ENCODE data around the gene IGLL1. TPM values are rescaled to one million over a fixed set of nuclear protein-coding genes. Genes with fewer than 3 reads are reported as not detected.

The IGLL1 gene
- total RNA-seq, 1 donor from 2014 or later, result not detected

- intact Hi-C loops (cut with DNase I), result no loop called here
- DNase-seq, result no peak
- H3K9me3 ChIP-seq, result no peaks in the 10 kb centered on the region
- no peaks in the 10 kb centered on the region for H3K4me1 ChIP-seq
- H3K4me3 ChIP-seq, result no peak overlapping the region
- no peaks in the 10 kb centered on the region for H3K36me3 ChIP-seq
- no peak overlapping the region for H3K27ac ChIP-seq
- peaks cover 12% of the 10 kb centered on the region for H3K27me3 ChIP-seq (ENCODE audit: low read depth)
- no peak for TF ChIP-seq CTCF (IDR thresholded peaks at IDR 0.05)
- ATAC-seq, result no peak
These were observed 628 bp upstream of the IGLL1 start for GRCh38 chr22:23580576-23581259.

- no peak for TF ChIP-seq CTCF (IDR thresholded peaks at IDR 0.05)
- intact Hi-C loops (cut with DNase I), result no loop called here
- H3K36me3 ChIP-seq, result no peaks in the 10 kb centered on the region
These were observed 810 bp downstream of the IGLL1 start for GRCh38 chr22:23579280-23579679.

GRCh38 chr22:23578306-23578705 lies 1.8 kb downstream of the IGLL1 start:
- Histone ChIP-seq H3K27me3 (ENCODE audit: low read depth) (peaks cover 12% of the 10 kb centered on the region), H3K36me3 (no peaks in the 10 kb centered on the region), H3K9me3 (no peaks in the 10 kb centered on the region), H3K27ac (no peak overlapping the region), H3K4me3 (no peak overlapping the region), H3K4me1 (no peaks in the 10 kb centered on the region)
- ATAC-seq (no peak), DNase-seq (no peak)
- no peak for TF ChIP-seq CTCF (IDR thresholded peaks at IDR 0.05)
- intact Hi-C loops (cut with DNase I), result no loop called here

More at GRCh38 chr22:23579280-23579679, 810 bp downstream of the IGLL1 start:
- Histone ChIP-seq H3K9me3 (no peaks in the 10 kb centered on the region), H3K4me3 (no peak overlapping the region), H3K27ac (no peak overlapping the region), H3K4me1 (no peaks in the 10 kb centered on the region), H3K27me3 (ENCODE audit: low read depth) (peaks cover 12% of the 10 kb centered on the region)
- DNase-seq (no peak), ATAC-seq (no peak)

- Histone ChIP-seq H3K27ac (no peak overlapping the region), H3K4me3 (no peak overlapping the region), H3K27me3 (ENCODE audit: low read depth) (peaks cover 12% of the 10 kb centered on the region), H3K9me3 (no peaks in the 10 kb centered on the region), H3K4me1 (no peaks in the 10 kb centered on the region), H3K36me3 (no peaks in the 10 kb centered on the region)
- ATAC-seq, result no peak
- no peak for TF ChIP-seq CTCF (IDR thresholded peaks at IDR 0.05)
- DNase-seq, result no peak
- intact Hi-C loops (cut with DNase I), result no loop called here
These were observed 3.4 kb downstream of the IGLL1 start for GRCh38 chr22:23576681-23577080.

GRCh38 chr22:23575601-23576000 lies 4.5 kb downstream of the IGLL1 start:
- H3K9me3 ChIP-seq, result no peaks in the 10 kb centered on the region
- peaks cover 12% of the 10 kb centered on the region for H3K27me3 ChIP-seq (ENCODE audit: low read depth)
- H3K27ac ChIP-seq, result no peak overlapping the region
- H3K4me3 ChIP-seq, result no peak overlapping the region
- no peak for DNase-seq
- intact Hi-C loops (cut with DNase I), result no loop called here
- TF ChIP-seq CTCF (IDR thresholded peaks at IDR 0.05), result no peak
- H3K4me1 ChIP-seq, result no peaks in the 10 kb centered on the region
- H3K36me3 ChIP-seq, result no peaks in the 10 kb centered on the region
- no peak for ATAC-seq
